Adrenal gland (tissue), 12 donors: ENCODE data around the gene DUXA. TPM values are rescaled to one million over a fixed set of nuclear protein-coding genes. Genes with fewer than 3 reads are reported as not detected.

ENCODE experiments used
- DNase-seq, 7 donors: peaks; one replicate each; pipeline ENCODE4 v3.0.0-alpha.2; 2019 to 2020
- H3K27ac ChIP-seq, 5 donors: fragments of 200-600 bp; sonication (generic) in 4 of 5; 1 replicate in 3 of 5; 2 replicates in 2 of 5; pipeline versions ENCODE4 v1.5.1 to v1.8.0; 2016 to 2020; ENCODE audit warnings: mild to moderate bottlenecking in 1 of 5
- H3K27me3 ChIP-seq: fragments of 200-600 bp; 2 replicates; pipeline ENCODE4 v1.8.0; 2021
- H3K36me3 ChIP-seq, 2 donors: fragments of 200-600 bp; replicated peaks in 1 of 2; 1 replicate in 1 of 2; 2 replicates in 1 of 2; pipeline versions ENCODE4 v1.5.1 to v1.8.0; 2018 to 2022
- H3K4me1 ChIP-seq, 2 donors: fragments of 200-600 bp; replicated peaks in 1 of 2; 1 replicate in 1 of 2; 2 replicates in 1 of 2; pipeline versions ENCODE4 v1.5.1 to v1.8.0; 2018 to 2021
- H3K4me3 ChIP-seq, 4 donors: fragments of 200-600 bp; sonication (generic) in 3 of 4; one replicate each; pipeline ENCODE4 v1.5.1; 2016 to 2018
- H3K9me3 ChIP-seq, 3 donors: fragments of 200-600 bp; sonication (generic) in 1 of 3; replicated peaks in 1 of 3; 1 replicate in 2 of 3; 2 replicates in 1 of 3; pipeline versions ENCODE4 v1.5.1 to v1.8.0; 2016 to 2021
- CTCF ChIP-seq, 6 experiments: fragments of 450-650 bp in 4 of 6; fragments of 200-600 bp in 2 of 6; sonication (generic) in 1 of 6; IDR thresholded peaks; 1 replicate in 5 of 6; 2 replicates in 1 of 6; pipeline versions ENCODE4 v1.5.1 to v1.8.0; 2016 to 2021; ENCODE audit warnings: antibody characterized with exemption in 6 of 6, mild to moderate bottlenecking in 2 of 6, moderate library complexity in 1 of 6
- POLR2A ChIP-seq, 2 donors: fragments of 450-650 bp; IDR thresholded peaks; one replicate each; pipeline ENCODE4 v1.6.1; 2017; ENCODE audit warnings: antibody characterized with exemption in 2 of 2, mild to moderate bottlenecking in 2 of 2, moderate library complexity in 1 of 2
- WGBS, 4 donors: extraction: QIAGEN DNeasy Blood & Tissue Kit in 2 of 4; methylation state at CpG; one replicate each; pipeline versions ENCODE4 v1.1.5 to v1.1.7; 2013 to 2017; 5-methylcytosine and 5-hydroxymethylcytosine counted together
- intact Hi-C, 2 donors: fragments of 100-400 bp; cut with DNase I; formaldehyde crosslinking; loops; one replicate each; pipeline versions ENCODE4 v1.14.1 to v1.15.0; 2022 to 2023
- polyA plus RNA-seq, 3 donors: library from polyadenylated mRNA; stranded (reverse); fragments of 200-250 nt in 2 of 3; fragments of 350-450 nt in 1 of 3; fragmentation: Illumina TruSeq in 1 of 3; extraction: RNeasy Lipid Tissue Mini Kit (QIAGEN cat#74804) in 1 of 3; gene quantifications; one replicate each; pipeline ENCODE4 v1.2.3, GENCODE V29; 2013 to 2014
- small RNA-seq, 2 donors: library from RNA; depleted of rRNA; stranded (forward); fragments of <200 nt; gene quantifications; one replicate each; pipeline ENCODE3, GENCODE V24; 2016
- total RNA-seq, 9 donors: library from RNA; depleted of rRNA in 4 of 9; stranded (reverse); fragments of >200 nt in 4 of 9; fragments of 120-200 nt in 1 of 9; fragmentation: NEBNext Ultra II Directional in 1 of 9; extraction: Animal tissue kit (Norgen Biotek cat#: 25700) in 1 of 9; gene quantifications; one replicate each; pipeline versions ENCODE4 v1.1.0 to v1.2.4, GENCODE V29; 2013 to 2023
- donor health status: healthy with polysubstance abuse.
- donor health status: Bipolar disorder and iron deficiency.
- donor health status: DM: yes; HTN: yes; CAD: no.
- donor health status: DM: no; HTN: no; CAD: no.
- donor health status: DM: no; HTN: no; CAD: no.
- donor health status: DM: yes; HTN: yes; CAD: no.

Gene DUXA
- total and polyA plus RNA-seq, 12 donors, result not detected

- TF ChIP-seq POLR2A (IDR thresholded peaks at IDR 0.05), result no peak
- no peak for DNase-seq
- H3K4me3 ChIP-seq, result no peak overlapping the region
- H3K36me3 ChIP-seq, result no peaks in the 10 kb centered on the region
- no peak overlapping the region for H3K27ac ChIP-seq
- H3K4me1 ChIP-seq, result no peaks in the 10 kb centered on the region
- H3K9me3 ChIP-seq, result peaks cover 0 to 19% (median 0%) of the 10 kb centered on the region in 3 donors
- peaks cover 9% of the 10 kb centered on the region for H3K27me3 ChIP-seq
- WGBS, 4 donors, result 89 to 100% (median 93%) methylated on average over 1 of the region's 1 CpG
- intact Hi-C loops, result no loop called here
Observed at GRCh38 chr19:57111329-57111644, 56.0 kb downstream of the DUXA start.

- no peaks in the 10 kb centered on the region for H3K4me1 ChIP-seq
- intact Hi-C loops, result no loop called here
- peaks cover 0 to 19% (median 0%) of the 10 kb centered on the region in 3 donors for H3K9me3 ChIP-seq
- peaks cover 13% of the 10 kb centered on the region for H3K27me3 ChIP-seq
- no peak for TF ChIP-seq CTCF (IDR thresholded peaks at IDR 0.05)
- no peak for TF ChIP-seq POLR2A (IDR thresholded peaks at IDR 0.05)
- no peaks in the 10 kb centered on the region for H3K36me3 ChIP-seq
- 86 to 87% (median 86%) methylated on average over 9 of the region's 9 CpGs for WGBS, 4 donors
- no peak overlapping the region for H3K27ac ChIP-seq
- DNase-seq, result no peak
- no peak overlapping the region for H3K4me3 ChIP-seq
Observed at GRCh38 chr19:57110592-57111328, 56.5 kb downstream of the DUXA start.

GRCh38 chr19:57106722-57107235, 60.5 kb downstream of the DUXA start:
- no peak for TF ChIP-seq POLR2A (IDR thresholded peaks at IDR 0.05)
- TF ChIP-seq CTCF (IDR thresholded peaks at IDR 0.05), result no peak
- Histone ChIP-seq H3K4me3 (no peak overlapping the region), H3K27me3 (peaks cover 13% of the 10 kb centered on the region), H3K27ac (no peak overlapping the region), H3K4me1 (no peaks in the 10 kb centered on the region), H3K36me3 (no peaks in the 10 kb centered on the region), H3K9me3 (peaks cover 0 to 12% (median 0%) of the 10 kb centered on the region in 3 donors)
- DNase-seq, result peak in 1 of 7 donors; percentile 10
- WGBS, 4 donors, result 7 to 17% (median 9%) methylated on average over 11 to 42 of the region's 42 CpGs
- intact Hi-C loops, result no loop called here

- Histone ChIP-seq H3K36me3 (no peaks in the 10 kb centered on the region), H3K27me3 (peaks cover 13% of the 10 kb centered on the region), H3K4me3 (no peak overlapping the region), H3K27ac (no peak overlapping the region), H3K9me3 (peaks cover 0 to 6% (median 0%) of the 10 kb centered on the region in 3 donors), H3K4me1 (no peaks in the 10 kb centered on the region)
- intact Hi-C loops, result loop anchor here in 1 of 2 donors (2.0 kb wide), 1 partner anchor 1049 kb away; no protein-coding TSS in a partner anchor
- peak in 1 of 7 donors; percentile 13 for DNase-seq
- TF ChIP-seq CTCF (IDR thresholded peaks at IDR 0.05) (no peak), POLR2A (IDR thresholded peaks at IDR 0.05) (no peak)
- WGBS, 4 donors, result 3 to 20% (median 7%) methylated on average over 1 to 57 of the region's 57 CpGs
Observed at GRCh38 chr19:57105976-57106721, 61.1 kb downstream of the DUXA start.

Small RNA genes lying within 50 kb of the gene (small RNA-seq; reads per million reads assigned to genes)
- gene AC025588.3, result 0 reads per million in 2 donors

Other genes starting within 250 kb of the DUXA start
- not detected for gene USP29, start 47.5 kb downstream of the DUXA start, total RNA-seq
- gene USP29, start 47.5 kb downstream of the DUXA start, polyA plus RNA-seq, result not detected
- not detected for gene ZIM3, start 22.3 kb downstream of the DUXA start, total RNA-seq
- not detected for gene ZIM3, start 22.3 kb downstream of the DUXA start, polyA plus RNA-seq
- gene ZNF264, start 24.0 kb upstream of the DUXA start, total RNA-seq, result 10 to 100 TPM; 11.8 to 78.1 (median 37.0) TPM
- gene ZNF264, start 24.0 kb upstream of the DUXA start, polyA plus RNA-seq, result 1 to 10 TPM; 6.4 to 9.8 (median 7.9) TPM
- 1 to 10 TPM in 3 of 9 donors, under 1 TPM in 4, not detected in 2; 0.50 to 2.4 (median 0.90) TPM for gene AURKC, start 63.5 kb upstream of the DUXA start, total RNA-seq
- gene AURKC, start 63.5 kb upstream of the DUXA start, polyA plus RNA-seq, result 1 to 10 TPM; 1.9 to 5.0 (median 2.1) TPM
- gene ZNF805, start 73.1 kb upstream of the DUXA start, total RNA-seq, result 10 to 100 TPM; 11.7 to 29.7 (median 19.0) TPM
- gene ZNF805, start 73.1 kb upstream of the DUXA start, polyA plus RNA-seq, result 1 to 10 TPM in 2 of 3 donors, under 1 TPM in 1; 0.84 to 3.4 (median 1.5) TPM
- gene ZNF460, start 113.0 kb upstream of the DUXA start, total RNA-seq, result 100 to 1,000 TPM in 1 of 9 donors, 10 to 100 TPM in 8; 36.6 to 107 (median 60.4) TPM
- gene ZNF460, start 113.0 kb upstream of the DUXA start, polyA plus RNA-seq, result 1 to 10 TPM in 2 of 3 donors, under 1 TPM in 1; 0.54 to 9.3 (median 1.8) TPM
- gene ZNF543, start 153.0 kb upstream of the DUXA start, total RNA-seq, result 10 to 100 TPM in 5 of 9 donors, 1 to 10 TPM in 4; 7.2 to 17.8 (median 10.4) TPM
- gene ZNF543, start 153.0 kb upstream of the DUXA start, polyA plus RNA-seq, result 1 to 10 TPM; 1.1 to 2.4 (median 1.9) TPM
- 10 to 100 TPM in 7 of 9 donors, 1 to 10 TPM in 2; 8.1 to 14.3 (median 12.4) TPM for gene ZNF304, start 183.8 kb upstream of the DUXA start, total RNA-seq
- 1 to 10 TPM; 4.0 to 8.3 (median 5.2) TPM for gene ZNF304, start 183.8 kb upstream of the DUXA start, polyA plus RNA-seq
- gene TRAPPC2B, start 196.1 kb upstream of the DUXA start, total RNA-seq, result 10 to 100 TPM; 12.6 to 42.5 (median 21.6) TPM
- gene TRAPPC2B, start 196.1 kb upstream of the DUXA start, polyA plus RNA-seq, result 10 to 100 TPM; 24.9 to 72.8 (median 40.5) TPM
- 1 to 10 TPM; 1.1 to 9.8 (median 4.5) TPM for gene ZNF547, start 196.1 kb upstream of the DUXA start, total RNA-seq
- gene ZNF547, start 196.1 kb upstream of the DUXA start, polyA plus RNA-seq, result 10 to 100 TPM in 1 of 3 donors, 1 to 10 TPM in 2; 2.1 to 10.9 (median 5.3) TPM
- gene ZNF548, start 222.4 kb upstream of the DUXA start, total RNA-seq, result 10 to 100 TPM in 8 of 9 donors, 1 to 10 TPM in 1; 8.5 to 21.7 (median 17.3) TPM
- 10 to 100 TPM in 1 of 3 donors, 1 to 10 TPM in 2; 4.6 to 10.0 (median 8.1) TPM for gene ZNF548, start 222.4 kb upstream of the DUXA start, polyA plus RNA-seq
- 10 to 100 TPM in 5 of 9 donors, 1 to 10 TPM in 4; 3.6 to 16.5 (median 10.6) TPM for gene ZNF17, start 243.7 kb upstream of the DUXA start, total RNA-seq
- gene ZNF17, start 243.7 kb upstream of the DUXA start, polyA plus RNA-seq, result 1 to 10 TPM; 2.8 to 5.5 (median 4.7) TPM